ENCODE data around the gene CDH4. TPM values are rescaled to one million over a fixed set of nuclear protein-coding genes. Genes with fewer than 3 reads are reported as not detected.

CDH4 gene
- total and polyA plus RNA-seq, 2 of the 8 experiments (the other 6 are each of a cell fraction or from before 2014, with no cell fraction given) = 4.3 to 7.9 TPM

- Histone ChIP-seq H3K36me3 (ENCODE audit: control insufficient read depth in 2 of 4, insufficient read depth in 4 of 4, low read length in 3 of 4) (no peaks in the 10 kb centered on the region), H2BK20ac (ENCODE audit: low read length) (no peak overlapping the region), H3K9me3 (ENCODE audit: insufficient read depth in 2 of 2, low read depth in 1 of 2, low read length in 1 of 2) (no peaks in the 10 kb centered on the region), H3K4me3 (ENCODE audit: extremely low read depth in 1 of 4, insufficient read depth in 2 of 4, low read depth in 3 of 4, low read length in 4 of 4) (no peak overlapping the region), H4K91ac (replicated peaks; ENCODE audit: insufficient read length, low read length) (no peak overlapping the region), H3K23ac (ENCODE audit: insufficient read length) (no peak overlapping the region), H3K79me2 (ENCODE audit: control insufficient read depth in 1 of 2, insufficient read depth in 2 of 2, low read length in 2 of 2) (no peaks in the 10 kb centered on the region), H3K4ac (replicated peaks; ENCODE audit: insufficient read length, low read depth, low read length) (no peak overlapping the region), H2BK15ac (ENCODE audit: low read length) (no peak overlapping the region), H4K5ac (ENCODE audit: insufficient read length, low read depth, low read length) (no peak overlapping the region), H2AFZ (ENCODE audit: low read length) (no peak overlapping the region), H4K8ac (ENCODE audit: extremely low read depth, insufficient read depth, low read length) (no peak overlapping the region; the same call in 1 of the 2 replicates), H3K23me2 (ENCODE audit: low read depth, low read length) (no peaks in the 10 kb centered on the region), H2AK5ac (ENCODE audit: low read depth, low read length) (no peak overlapping the region), H2BK120ac (replicated peaks; ENCODE audit: low read depth, low read length) (no peak overlapping the region), H2BK5ac (ENCODE audit: low read depth, low read length) (no peak overlapping the region), H3K9ac (replicated peaks in 1 of 4; ENCODE audit: extremely low read depth in 1 of 4, low read depth in 3 of 4, low read length in 3 of 4) (no peak overlapping the region), H3K4me2 (ENCODE audit: insufficient read depth in 1 of 2, low read depth in 2 of 2, low read length in 2 of 2) (no peak overlapping the region), H3K14ac (ENCODE audit: insufficient read length) (no peak overlapping the region), H4K20me1 (replicated peaks in 1 of 2; ENCODE audit: control insufficient read depth in 1 of 2, insufficient read depth in 2 of 2, low read length in 2 of 2) (peaks cover 0 to 4% of the 10 kb centered on the region in 2 experiments), H3K18ac (ENCODE audit: extremely low read depth, low read length) (no peak overlapping the region), H3K56ac (replicated peaks; ENCODE audit: insufficient read length, low read depth, low read length) (no peak overlapping the region), H3K79me1 (ENCODE audit: low read depth, low read length) (no peaks in the 10 kb centered on the region), H3K4me1 (replicated peaks in 1 of 4; ENCODE audit: control insufficient read depth in 3 of 4, insufficient read depth in 4 of 4, low read length in 3 of 4) (peaks cover 0 to 2% (median 0%) of the 10 kb centered on the region in 4 experiments; a peak in 2 of 7 replicates), H2BK12ac (ENCODE audit: low read depth, low read length) (no peak overlapping the region), H3K27me3 (replicated peaks in 1 of 4; ENCODE audit: control insufficient read depth in 3 of 4, extremely low read depth in 1 of 4, insufficient read depth in 3 of 4, low read length in 3 of 4) (peaks cover 0 to 5% (median 2%) of the 10 kb centered on the region in 4 experiments; a peak in 3 of 7 replicates), H3K27ac (ENCODE audit: low read depth, low read length) (no peak overlapping the region)
- POLR2A ChIA-PET (ENCODE audit: partially characterized antibody) = interaction anchor here (0.7 to 1.7 kb wide), 3 partner anchors 13 to 146 kb away, joined by 3 to 4 read pairs (median 3); no protein-coding TSS in a partner anchor
- DNase-seq (ENCODE audit: low read depth in 1 of 2, low spot score in 2 of 2) (no peak), FAIRE-seq (no peak)
- CTCF ChIA-PET (ENCODE audit: partially characterized antibody) = interaction anchor here (1.2 to 1.3 kb wide), 2 partner anchors 14 to 71 kb away, joined by 4 to 5 read pairs; no protein-coding TSS in a partner anchor
- TF ChIP-seq CTBP2 (IDR thresholded peaks at IDR 0.05; ENCODE audit: borderline replicate concordance, insufficient read depth, insufficient read length, low read length) (no peak), MAX (IDR thresholded peaks at IDR 0.05) (0 out of 2 replicates have a peak, but pooled peaks have one; percentile 14)
- WGBS, 2 experiments (ENCODE audit: extremely low coverage in 1 of 2, insufficient coverage in 1 of 2, insufficient read length in 1 of 2, insufficient replicate concordance in 2 of 2, low coverage in 1 of 2, low lambda C conversion rate in 2 of 2, missing lambda C conversion rate in 1 of 2) = 80% methylated on average over 27 of the region's 27 CpGs; no CpG with 5 or more reads in 1 of the 2 experiments
Measured at GRCh38 chr20:61803915-61804751, 552.1 kb downstream of the CDH4 start.

Measured in H1 (cell line).